ENCODE data around the gene RNH1.
"Not testable (repeated sequence)": the region's sequence is repeated elsewhere in the genome, so short reads cannot be mapped to it uniquely, and the experiment has no call there.

Gene RNH1

GRCh38 chr11:473415-473814 is 33.6 kb downstream of the RNH1 start:
- TF ChIP-seq, protein P1, sequence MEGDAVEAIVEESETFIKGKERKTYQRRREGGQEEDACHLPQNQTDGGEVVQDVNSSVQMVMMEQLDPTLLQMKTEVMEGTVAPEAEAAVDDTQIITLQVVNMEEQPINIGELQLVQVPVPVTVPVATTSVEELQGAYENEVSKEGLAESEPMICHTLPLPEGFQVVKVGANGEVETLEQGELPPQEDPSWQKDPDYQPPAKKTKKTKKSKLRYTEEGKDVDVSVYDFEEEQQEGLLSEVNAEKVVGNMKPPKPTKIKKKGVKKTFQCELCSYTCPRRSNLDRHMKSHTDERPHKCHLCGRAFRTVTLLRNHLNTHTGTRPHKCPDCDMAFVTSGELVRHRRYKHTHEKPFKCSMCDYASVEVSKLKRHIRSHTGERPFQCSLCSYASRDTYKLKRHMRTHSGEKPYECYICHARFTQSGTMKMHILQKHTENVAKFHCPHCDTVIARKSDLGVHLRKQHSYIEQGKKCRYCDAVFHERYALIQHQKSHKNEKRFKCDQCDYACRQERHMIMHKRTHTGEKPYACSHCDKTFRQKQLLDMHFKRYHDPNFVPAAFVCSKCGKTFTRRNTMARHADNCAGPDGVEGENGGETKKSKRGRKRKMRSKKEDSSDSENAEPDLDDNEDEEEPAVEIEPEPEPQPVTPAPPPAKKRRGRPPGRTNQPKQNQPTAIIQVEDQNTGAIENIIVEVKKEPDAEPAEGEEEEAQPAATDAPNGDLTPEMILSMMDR (IDR thresholded peaks at IDR 0.05) = no peak
- Histone ChIP-seq H3K9me3 (no peaks in the 10 kb centered on the region), H3K4me1 (peaks cover 3 to 25% (median 13%) of the 10 kb centered on the region in 4 donors), H3K27ac (no peak overlapping the region), H3K27me3 (no peaks in the 10 kb centered on the region), H3K36me3 (no peaks in the 10 kb centered on the region), H3K4me3 (no peak overlapping the region)
- DNase-seq = no peak
- intact Hi-C loops (cut with DNase I; ENCODE audit: low total_unique reads) = no loop called here

DNA sequence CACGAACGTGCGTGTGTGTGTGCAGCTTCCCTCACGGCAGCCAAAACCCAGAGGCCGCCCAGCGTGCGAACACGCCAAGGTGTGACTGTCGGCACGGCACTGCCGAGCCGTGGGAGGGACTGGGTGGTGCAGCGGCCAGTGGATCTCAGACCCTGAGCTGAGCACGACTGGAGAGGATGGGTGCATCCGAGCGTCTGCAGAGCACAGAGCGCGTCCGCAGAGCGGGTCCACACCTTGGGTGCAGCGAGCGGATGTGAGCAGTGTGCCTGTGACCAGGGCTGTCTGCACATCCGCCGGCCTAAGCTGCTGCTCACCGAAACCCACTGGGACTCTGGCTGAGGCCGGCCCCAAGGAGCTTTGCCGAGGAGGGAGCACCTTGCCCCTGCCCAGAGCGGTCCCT is 34.2 kb downstream of the RNH1 start:
- H3K4me3 ChIP-seq = no peak overlapping the region
- intact Hi-C loops (cut with DNase I; ENCODE audit: low total_unique reads) = no loop called here
- no peak overlapping the region for H3K27ac ChIP-seq
- DNase-seq = no peak
- H3K36me3 ChIP-seq = no peaks in the 10 kb centered on the region
- peaks cover 3 to 25% (median 15%) of the 10 kb centered on the region in 4 donors for H3K4me1 ChIP-seq
- H3K27me3 ChIP-seq = no peaks in the 10 kb centered on the region
- H3K9me3 ChIP-seq = no peaks in the 10 kb centered on the region
- TF ChIP-seq, protein P1 (IDR thresholded peaks at IDR 0.05) = no peak

GRCh38 chr11:472272-472671 is 34.8 kb downstream of the RNH1 start:
- Histone ChIP-seq H3K27ac (no peak overlapping the region), H3K4me3 (no peak overlapping the region), H3K4me1 (peaks cover 3 to 25% (median 15%) of the 10 kb centered on the region in 4 donors), H3K27me3 (no peaks in the 10 kb centered on the region), H3K36me3 (no peaks in the 10 kb centered on the region), H3K9me3 (no peaks in the 10 kb centered on the region)
- TF ChIP-seq, protein P1 (IDR thresholded peaks at IDR 0.05) = no peak
- no peak for DNase-seq
- intact Hi-C loops (cut with DNase I; ENCODE audit: low total_unique reads) = no loop called here

GRCh38 chr11:471468-472145 is 35.4 kb downstream of the RNH1 start:
- Histone ChIP-seq H3K27me3 (no peaks in the 10 kb centered on the region), H3K9me3 (no peaks in the 10 kb centered on the region), H3K36me3 (peaks cover 0 to 2% (median 0%) of the 10 kb centered on the region in 3 donors), H3K27ac (no peak overlapping the region), H3K4me3 (no peak overlapping the region), H3K4me1 (peaks cover 3 to 25% (median 15%) of the 10 kb centered on the region in 4 donors)
- intact Hi-C loops (cut with DNase I; ENCODE audit: low total_unique reads) = no loop called here
- TF ChIP-seq, protein P1 (IDR thresholded peaks at IDR 0.05) = no peak
- no peak for DNase-seq

DNA sequence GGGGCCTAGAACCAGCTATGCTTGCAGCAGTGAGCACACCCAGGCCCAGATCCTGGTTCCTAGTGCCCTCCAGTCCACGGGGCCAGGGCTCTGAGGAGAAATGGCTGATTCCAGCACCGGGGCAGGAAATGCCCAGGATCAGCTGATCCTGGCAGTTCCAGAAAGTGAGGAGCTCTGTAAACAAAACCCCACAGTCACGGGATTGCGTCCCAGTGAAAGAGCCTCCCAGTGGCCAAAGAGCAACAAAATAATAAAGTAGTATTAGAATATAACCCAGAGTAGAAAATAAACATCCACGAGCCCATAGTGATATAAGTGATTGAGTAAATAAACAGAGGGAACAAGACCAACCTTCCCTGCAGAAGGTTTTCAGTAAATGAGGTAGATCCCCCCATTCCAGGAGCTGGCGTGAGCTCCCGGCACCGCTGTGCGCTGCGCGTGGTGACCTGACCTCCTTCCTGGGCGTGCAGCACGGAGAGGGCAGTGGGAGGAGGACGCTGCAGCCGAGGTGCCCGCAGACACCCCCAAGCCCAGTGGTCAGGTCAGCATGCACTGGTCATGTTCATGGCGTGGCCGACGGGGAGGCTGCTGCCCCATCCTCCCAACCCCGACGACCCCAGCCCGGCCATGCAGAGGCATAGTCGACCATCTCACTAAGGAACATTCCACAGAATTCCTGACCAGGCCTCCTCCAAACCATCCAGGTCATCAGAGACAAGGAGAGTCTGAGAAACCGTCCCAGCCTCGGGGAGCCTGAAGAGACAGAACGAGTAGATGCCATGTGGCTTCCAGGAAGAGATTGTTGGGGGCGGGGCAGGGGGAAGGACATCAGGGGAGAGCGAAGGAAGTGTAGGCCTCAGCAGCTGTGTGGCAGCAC is 37.1 kb downstream of the RNH1 start:
- H3K9me3 ChIP-seq = no peaks in the 10 kb centered on the region
- intact Hi-C loops (cut with DNase I; ENCODE audit: low total_unique reads) = no loop called here
- peak overlapping the region; percentile 23 to 24 for H3K4me3 ChIP-seq
- TF ChIP-seq, protein P1 (IDR thresholded peaks at IDR 0.05) = peak; percentile 27 to 47
- H3K27ac ChIP-seq = peak overlapping the region; percentile 73 to 78
- DNase-seq = peak; percentile 86 to 90
- H3K36me3 ChIP-seq = peaks cover 0 to 14% (median 0%) of the 10 kb centered on the region in 3 donors
- H3K27me3 ChIP-seq = no peaks in the 10 kb centered on the region
- peaks cover 3 to 25% (median 15%) of the 10 kb centered on the region in 4 donors for H3K4me1 ChIP-seq

DNA sequence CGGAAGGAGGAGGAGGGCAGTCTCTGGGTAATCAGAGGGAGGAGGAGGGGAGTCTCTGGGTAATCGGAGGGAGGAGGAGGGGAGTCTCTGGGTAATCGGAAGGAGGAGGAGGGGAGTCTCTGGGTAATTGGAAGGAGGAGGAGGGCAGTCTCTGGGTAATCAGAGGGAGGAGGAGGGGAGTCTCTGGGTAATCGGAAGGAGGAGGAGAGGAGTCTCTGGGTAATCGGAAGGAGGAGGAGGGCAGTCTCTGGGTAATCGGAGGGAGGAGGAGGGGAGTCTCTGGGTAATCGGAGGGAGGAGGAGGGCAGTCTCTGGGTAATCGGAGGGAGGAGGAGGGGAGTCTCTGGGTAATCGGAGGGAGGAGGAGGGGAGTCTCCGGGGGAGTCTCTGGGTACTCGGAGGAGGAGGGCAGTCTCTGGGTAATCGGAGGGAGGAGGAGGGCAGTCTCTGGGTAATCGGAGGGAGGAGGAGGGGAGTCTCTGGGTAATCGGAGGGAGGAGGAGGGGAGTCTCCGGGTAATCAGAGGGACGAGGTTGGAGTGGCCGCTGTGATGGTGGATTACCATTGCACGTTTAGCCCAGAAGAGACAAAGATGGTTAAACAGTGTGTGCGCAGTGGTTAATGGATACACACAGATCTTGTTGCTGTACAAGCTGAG is 37.9 kb downstream of the RNH1 start:
- H3K9me3 ChIP-seq; DNase-seq; intact Hi-C loops (cut with DNase I; ENCODE audit: low total_unique reads); H3K27me3 ChIP-seq: not testable (repeated sequence)
- Histone ChIP-seq H3K4me3 (peak overlapping the region; percentile 23 to 24), H3K27ac (peak overlapping the region; percentile 73 to 78), H3K36me3 (peaks cover 0 to 19% (median 0%) of the 10 kb centered on the region in 3 donors), H3K4me1 (peaks cover 3 to 25% (median 15%) of the 10 kb centered on the region in 4 donors)
